Right ventricle myocardium superior (tissue), 1 donor: ENCODE measurements around the gene GJD3. TPM values are rescaled to one million over a fixed set of nuclear protein-coding genes. Genes with fewer than 3 reads are reported as not detected.

Experiments
- ATAC-seq: fragments of 200-7000 bp; cut with Tn5 transposase; one replicate; pipeline ENCODE4 v1.9.1; 2020; ENCODE audit warnings: mild to moderate bottlenecking; ENCODE audit not compliant: poor library complexity
- DNase-seq: peaks from one replicate; pipeline ENCODE4 v3.0.0-alpha.2; 2020
- intact Hi-C: fragments of 100-400 bp; cut with DNase I; formaldehyde crosslinking; loops from one replicate; pipeline ENCODE4 v1.11.2; 2022
- total RNA-seq: library from RNA; stranded (reverse); fragmentation: NEBNext Ultra II Directional; extraction: Animal tissue kit (Norgen Biotek cat#: 25700); gene quantifications from one replicate; pipeline ENCODE4 v1.2.1, GENCODE V29; 2021
- donor health status: DM: no; HTN: yes; CAD: no; lungs with severe emphysema.

GJD3 gene
- total RNA-seq, 1 donor from 2014 or later, result 1.3 TPM

- no peak for ATAC-seq
- intact Hi-C loops, result no loop called here
- DNase-seq, result no peak
Observed at GRCh38 chr17:40345994-40346764, 18.4 kb downstream of the GJD3 start.

- intact Hi-C loops, result no loop called here
- ATAC-seq, result peak; percentile 14
- DNase-seq, result peak; percentile 87
Observed at GRCh38 chr17:40345161-40345993, 19.2 kb downstream of the GJD3 start.

- intact Hi-C loops, result no loop called here
- DNase-seq (no peak), ATAC-seq (no peak)
Observed at GRCh38 chr17:40344421-40345160, 19.9 kb downstream of the GJD3 start.

- intact Hi-C loops, result no loop called here
- DNase-seq (no peak), ATAC-seq (no peak)
Observed at GRCh38 chr17:40343219-40344119, 21.1 kb downstream of the GJD3 start.

GRCh38 chr17:40342504-40343218, 21.9 kb downstream of the GJD3 start:
- DNase-seq (no peak), ATAC-seq (no peak)
- intact Hi-C loops, result no loop called here

GRCh38 chr17:40341808-40342503, 22.6 kb downstream of the GJD3 start:
- peak; percentile 73 for ATAC-seq
- intact Hi-C loops, result no loop called here
- DNase-seq, result peak; percentile 90

GRCh38 chr17:40340880-40341807, 23.4 kb downstream of the GJD3 start:
- ATAC-seq, result peak; percentile 74
- intact Hi-C loops, result no loop called here
- peak; percentile 96 for DNase-seq

- intact Hi-C loops, result no loop called here
Observed at GRCh38 chr17:40340327-40340726, 24.2 kb downstream of the GJD3 start.

GRCh38 chr17:40338941-40339649, 25.4 kb downstream of the GJD3 start:
- DNase-seq (no peak), ATAC-seq (no peak)
- intact Hi-C loops, result no loop called here

More at GRCh38 chr17:40340327-40340726, 24.2 kb downstream of the GJD3 start:
- ATAC-seq (no peak), DNase-seq (no peak)

GRCh38 chr17:40338058-40338457, 26.5 kb downstream of the GJD3 start:
- no peak for DNase-seq

GRCh38 chr17:40337351-40337750, 27.2 kb downstream of the GJD3 start:
- ATAC-seq (no peak), DNase-seq (no peak)
- intact Hi-C loops, result no loop called here

More at GRCh38 chr17:40338058-40338457, 26.5 kb downstream of the GJD3 start:
- no peak for ATAC-seq
- intact Hi-C loops, result no loop called here

- no peak for ATAC-seq
- intact Hi-C loops, result no loop called here
- DNase-seq, result no peak
Observed at GRCh38 chr17:40335620-40336019, 28.9 kb downstream of the GJD3 start.

GRCh38 chr17:40333781-40334448, 30.6 kb downstream of the GJD3 start:
- intact Hi-C loops, result no loop called here
- DNase-seq, result no peak
- ATAC-seq, result no peak

GRCh38 chr17:40331743-40332641, 32.5 kb downstream of the GJD3 start:
- ATAC-seq (peak; percentile 91), DNase-seq (peak; percentile 96)
- intact Hi-C loops, result no loop called here
